Measurements from ENCODE around the gene NKAPL. TPM values are rescaled to one million over a fixed set of nuclear protein-coding genes. Genes with fewer than 3 reads are reported as not detected.

Gene NKAPL
- total and polyA plus RNA-seq, 2 of the 13 experiments (the other 11 are each of a cell fraction or from before 2014, with no cell fraction given): not detected

DNA sequence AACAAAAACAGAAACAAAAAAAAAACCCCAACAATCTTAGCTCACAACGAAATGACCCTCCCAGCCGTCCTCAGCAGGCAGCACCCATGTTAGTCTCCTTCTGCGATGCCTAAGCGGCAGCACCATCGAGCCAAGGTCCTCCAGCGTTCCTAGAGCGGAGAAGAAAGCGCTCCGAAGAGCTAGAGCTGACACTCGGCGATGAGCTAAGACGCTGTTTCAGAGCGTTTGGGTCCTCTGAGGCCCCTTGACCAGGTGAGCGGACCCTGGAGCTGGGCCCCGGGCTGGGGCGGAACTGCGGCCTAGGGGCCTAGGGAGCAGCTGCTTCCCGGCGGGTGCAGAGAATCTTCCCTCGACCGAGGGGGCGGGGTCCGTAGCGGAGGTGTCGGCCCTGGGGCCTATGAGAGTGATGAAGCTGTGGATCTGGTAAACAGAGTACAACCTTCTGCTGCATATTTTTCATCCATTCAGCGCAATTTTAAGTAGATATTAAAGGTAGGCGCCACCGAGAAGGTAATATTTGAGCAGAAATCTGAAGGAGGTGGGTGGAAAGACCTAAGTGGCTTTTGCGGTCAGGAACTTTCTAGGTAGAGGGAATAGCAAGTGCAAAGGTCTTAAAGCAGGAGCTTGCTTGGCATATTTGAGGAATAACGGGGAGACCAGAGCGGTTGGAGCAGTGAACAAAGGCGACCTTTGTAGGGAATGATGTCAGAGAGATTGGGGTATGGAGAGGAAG lies 8.0 kb downstream of the NKAPL start, which contains the start of gene ZSCAN26 (continued):
- TF ChIP-seq NCOA1 (CRISPR knock-in tag; IDR thresholded peaks at IDR 0.05) (peak; percentile 72; the same call in 1 of the 2 replicates), MED13 (CRISPR knock-in tag; IDR thresholded peaks at IDR 0.05) (no peak), ZMYM2 (CRISPR knock-in tag; IDR thresholded peaks at IDR 0.05) (0 out of 2 replicates have a peak, but pooled peaks have one; percentile 44), PCBP1 (IDR thresholded peaks at IDR 0.05; ENCODE audit: borderline replicate concordance, low read depth, low read length) (no peak), PHF21A (CRISPR knock-in tag; IDR thresholded peaks at IDR 0.05) (peak; percentile 82; the same call in 1 of the 2 replicates), ZBTB7A (CRISPR knock-in tag; IDR thresholded peaks at IDR 0.05) (0 out of 2 replicates have a peak, but pooled peaks have one; percentile 67), STAG1 (CRISPR knock-in tag; IDR thresholded peaks at IDR 0.05) (peak; percentile 25; the same call in 1 of the 2 replicates), ZNF607 (CRISPR knock-in tag; IDR thresholded peaks at IDR 0.05; ENCODE audit: borderline replicate concordance) (peak; percentile 88)
- TF ChIP-seq, protein P1, sequence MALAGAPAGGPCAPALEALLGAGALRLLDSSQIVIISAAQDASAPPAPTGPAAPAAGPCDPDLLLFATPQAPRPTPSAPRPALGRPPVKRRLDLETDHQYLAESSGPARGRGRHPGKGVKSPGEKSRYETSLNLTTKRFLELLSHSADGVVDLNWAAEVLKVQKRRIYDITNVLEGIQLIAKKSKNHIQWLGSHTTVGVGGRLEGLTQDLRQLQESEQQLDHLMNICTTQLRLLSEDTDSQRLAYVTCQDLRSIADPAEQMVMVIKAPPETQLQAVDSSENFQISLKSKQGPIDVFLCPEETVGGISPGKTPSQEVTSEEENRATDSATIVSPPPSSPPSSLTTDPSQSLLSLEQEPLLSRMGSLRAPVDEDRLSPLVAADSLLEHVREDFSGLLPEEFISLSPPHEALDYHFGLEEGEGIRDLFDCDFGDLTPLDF (CRISPR knock-in tag; IDR thresholded peaks at IDR 0.05): peak; percentile 48; the same call in 1 of the 2 replicates
- TF ChIP-seq, protein P2, sequence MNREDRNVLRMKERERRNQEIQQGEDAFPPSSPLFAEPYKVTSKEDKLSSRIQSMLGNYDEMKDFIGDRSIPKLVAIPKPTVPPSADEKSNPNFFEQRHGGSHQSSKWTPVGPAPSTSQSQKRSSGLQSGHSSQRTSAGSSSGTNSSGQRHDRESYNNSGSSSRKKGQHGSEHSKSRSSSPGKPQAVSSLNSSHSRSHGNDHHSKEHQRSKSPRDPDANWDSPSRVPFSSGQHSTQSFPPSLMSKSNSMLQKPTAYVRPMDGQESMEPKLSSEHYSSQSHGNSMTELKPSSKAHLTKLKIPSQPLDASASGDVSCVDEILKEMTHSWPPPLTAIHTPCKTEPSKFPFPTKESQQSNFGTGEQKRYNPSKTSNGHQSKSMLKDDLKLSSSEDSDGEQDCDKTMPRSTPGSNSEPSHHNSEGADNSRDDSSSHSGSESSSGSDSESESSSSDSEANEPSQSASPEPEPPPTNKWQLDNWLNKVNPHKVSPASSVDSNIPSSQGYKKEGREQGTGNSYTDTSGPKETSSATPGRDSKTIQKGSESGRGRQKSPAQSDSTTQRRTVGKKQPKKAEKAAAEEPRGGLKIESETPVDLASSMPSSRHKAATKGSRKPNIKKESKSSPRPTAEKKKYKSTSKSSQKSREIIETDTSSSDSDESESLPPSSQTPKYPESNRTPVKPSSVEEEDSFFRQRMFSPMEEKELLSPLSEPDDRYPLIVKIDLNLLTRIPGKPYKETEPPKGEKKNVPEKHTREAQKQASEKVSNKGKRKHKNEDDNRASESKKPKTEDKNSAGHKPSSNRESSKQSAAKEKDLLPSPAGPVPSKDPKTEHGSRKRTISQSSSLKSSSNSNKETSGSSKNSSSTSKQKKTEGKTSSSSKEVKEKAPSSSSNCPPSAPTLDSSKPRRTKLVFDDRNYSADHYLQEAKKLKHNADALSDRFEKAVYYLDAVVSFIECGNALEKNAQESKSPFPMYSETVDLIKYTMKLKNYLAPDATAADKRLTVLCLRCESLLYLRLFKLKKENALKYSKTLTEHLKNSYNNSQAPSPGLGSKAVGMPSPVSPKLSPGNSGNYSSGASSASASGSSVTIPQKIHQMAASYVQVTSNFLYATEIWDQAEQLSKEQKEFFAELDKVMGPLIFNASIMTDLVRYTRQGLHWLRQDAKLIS (CRISPR knock-in tag; IDR thresholded peaks at IDR 0.05): no peak; the same call in 1 of the 2 replicates
- TF ChIP-seq, protein P3, sequence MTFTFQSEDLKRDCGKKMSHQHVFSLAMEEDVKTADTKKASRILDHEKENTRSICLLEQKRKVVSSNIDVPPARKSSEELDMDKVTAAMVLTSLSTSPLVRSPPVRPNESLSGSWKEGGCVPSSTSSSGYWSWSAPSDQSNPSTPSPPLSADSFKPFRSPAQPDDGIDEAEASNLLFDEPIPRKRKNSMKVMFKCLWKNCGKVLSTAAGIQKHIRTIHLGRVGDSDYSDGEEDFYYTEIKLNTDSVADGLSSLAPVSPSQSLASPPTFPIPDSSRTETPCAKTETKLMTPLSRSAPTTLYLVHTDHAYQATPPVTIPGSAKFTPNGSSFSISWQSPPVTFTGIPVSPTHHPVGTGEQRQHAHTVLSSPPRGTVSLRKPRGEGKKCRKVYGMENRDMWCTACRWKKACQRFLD (CRISPR knock-in tag; IDR thresholded peaks at IDR 0.05; ENCODE audit: borderline replicate concordance): peak; percentile 76; the same call in 1 of the 2 replicates
- TF ChIP-seq, protein P4, sequence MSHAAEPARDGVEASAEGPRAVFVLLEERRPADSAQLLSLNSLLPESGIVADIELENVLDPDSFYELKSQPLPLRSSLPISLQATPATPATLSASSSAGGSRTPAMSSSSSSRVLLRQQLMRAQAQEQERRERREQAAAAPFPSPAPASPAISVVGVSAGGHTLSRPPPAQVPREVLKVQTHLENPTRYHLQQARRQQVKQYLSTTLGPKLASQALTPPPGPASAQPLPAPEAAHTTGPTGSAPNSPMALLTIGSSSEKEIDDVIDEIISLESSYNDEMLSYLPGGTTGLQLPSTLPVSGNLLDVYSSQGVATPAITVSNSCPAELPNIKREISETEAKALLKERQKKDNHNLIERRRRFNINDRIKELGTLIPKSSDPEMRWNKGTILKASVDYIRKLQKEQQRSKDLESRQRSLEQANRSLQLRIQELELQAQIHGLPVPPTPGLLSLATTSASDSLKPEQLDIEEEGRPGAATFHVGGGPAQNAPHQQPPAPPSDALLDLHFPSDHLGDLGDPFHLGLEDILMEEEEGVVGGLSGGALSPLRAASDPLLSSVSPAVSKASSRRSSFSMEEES (CRISPR knock-in tag; IDR thresholded peaks at IDR 0.05): peak; percentile 61
- TF ChIP-seq, protein P5, sequence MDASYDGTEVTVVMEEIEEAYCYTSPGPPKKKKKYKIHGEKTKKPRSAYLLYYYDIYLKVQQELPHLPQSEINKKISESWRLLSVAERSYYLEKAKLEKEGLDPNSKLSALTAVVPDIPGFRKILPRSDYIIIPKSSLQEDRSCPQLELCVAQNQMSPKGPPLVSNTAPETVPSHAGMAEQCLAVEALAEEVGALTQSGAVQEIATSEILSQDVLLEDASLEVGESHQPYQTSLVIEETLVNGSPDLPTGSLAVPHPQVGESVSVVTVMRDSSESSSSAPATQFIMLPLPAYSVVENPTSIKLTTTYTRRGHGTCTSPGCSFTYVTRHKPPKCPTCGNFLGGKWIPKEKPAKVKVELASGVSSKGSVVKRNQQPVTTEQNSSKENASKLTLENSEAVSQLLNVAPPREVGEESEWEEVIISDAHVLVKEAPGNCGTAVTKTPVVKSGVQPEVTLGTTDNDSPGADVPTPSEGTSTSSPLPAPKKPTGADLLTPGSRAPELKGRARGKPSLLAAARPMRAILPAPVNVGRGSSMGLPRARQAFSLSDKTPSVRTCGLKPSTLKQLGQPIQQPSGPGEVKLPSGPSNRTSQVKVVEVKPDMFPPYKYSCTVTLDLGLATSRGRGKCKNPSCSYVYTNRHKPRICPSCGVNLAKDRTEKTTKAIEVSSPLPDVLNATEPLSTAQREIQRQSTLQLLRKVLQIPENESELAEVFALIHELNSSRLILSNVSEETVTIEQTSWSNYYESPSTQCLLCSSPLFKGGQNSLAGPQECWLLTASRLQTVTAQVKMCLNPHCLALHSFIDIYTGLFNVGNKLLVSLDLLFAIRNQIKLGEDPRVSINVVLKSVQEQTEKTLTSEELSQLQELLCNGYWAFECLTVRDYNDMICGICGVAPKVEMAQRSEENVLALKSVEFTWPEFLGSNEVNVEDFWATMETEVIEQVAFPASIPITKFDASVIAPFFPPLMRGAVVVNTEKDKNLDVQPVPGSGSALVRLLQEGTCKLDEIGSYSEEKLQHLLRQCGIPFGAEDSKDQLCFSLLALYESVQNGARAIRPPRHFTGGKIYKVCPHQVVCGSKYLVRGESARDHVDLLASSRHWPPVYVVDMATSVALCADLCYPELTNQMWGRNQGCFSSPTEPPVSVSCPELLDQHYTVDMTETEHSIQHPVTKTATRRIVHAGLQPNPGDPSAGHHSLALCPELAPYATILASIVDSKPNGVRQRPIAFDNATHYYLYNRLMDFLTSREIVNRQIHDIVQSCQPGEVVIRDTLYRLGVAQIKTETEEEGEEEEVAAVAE (CRISPR knock-in tag; IDR thresholded peaks at IDR 0.05; ENCODE audit: borderline replicate concordance): peak; percentile 92
- TF ChIP-seq, protein P6, sequence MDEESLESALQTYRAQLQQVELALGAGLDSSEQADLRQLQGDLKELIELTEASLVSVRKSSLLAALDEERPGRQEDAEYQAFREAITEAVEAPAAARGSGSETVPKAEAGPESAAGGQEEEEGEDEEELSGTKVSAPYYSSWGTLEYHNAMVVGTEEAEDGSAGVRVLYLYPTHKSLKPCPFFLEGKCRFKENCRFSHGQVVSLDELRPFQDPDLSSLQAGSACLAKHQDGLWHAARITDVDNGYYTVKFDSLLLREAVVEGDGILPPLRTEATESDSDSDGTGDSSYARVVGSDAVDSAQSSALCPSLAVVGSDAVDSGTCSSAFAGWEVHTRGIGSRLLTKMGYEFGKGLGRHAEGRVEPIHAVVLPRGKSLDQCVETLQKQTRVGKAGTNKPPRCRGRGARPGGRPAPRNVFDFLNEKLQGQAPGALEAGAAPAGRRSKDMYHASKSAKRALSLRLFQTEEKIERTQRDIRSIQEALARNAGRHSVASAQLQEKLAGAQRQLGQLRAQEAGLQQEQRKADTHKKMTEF (CRISPR knock-in tag; IDR thresholded peaks at IDR 0.05): peak; percentile 92; the same call in 1 of the 2 replicates

Data from HepG2 (cell line).